Activated CD8-positive, alpha-beta memory T cell treated with anti-CD3 and anti-CD28 coated beads, Interleukin-2, amount 50 U/mL, for 4 hours (primary cell): ENCODE measurements around the gene ENO4.

Experiments
- DNase-seq: peaks from one replicate; pipeline ENCODE4 v3.0.0-alpha.2; 2020

ENO4 gene, protein sequence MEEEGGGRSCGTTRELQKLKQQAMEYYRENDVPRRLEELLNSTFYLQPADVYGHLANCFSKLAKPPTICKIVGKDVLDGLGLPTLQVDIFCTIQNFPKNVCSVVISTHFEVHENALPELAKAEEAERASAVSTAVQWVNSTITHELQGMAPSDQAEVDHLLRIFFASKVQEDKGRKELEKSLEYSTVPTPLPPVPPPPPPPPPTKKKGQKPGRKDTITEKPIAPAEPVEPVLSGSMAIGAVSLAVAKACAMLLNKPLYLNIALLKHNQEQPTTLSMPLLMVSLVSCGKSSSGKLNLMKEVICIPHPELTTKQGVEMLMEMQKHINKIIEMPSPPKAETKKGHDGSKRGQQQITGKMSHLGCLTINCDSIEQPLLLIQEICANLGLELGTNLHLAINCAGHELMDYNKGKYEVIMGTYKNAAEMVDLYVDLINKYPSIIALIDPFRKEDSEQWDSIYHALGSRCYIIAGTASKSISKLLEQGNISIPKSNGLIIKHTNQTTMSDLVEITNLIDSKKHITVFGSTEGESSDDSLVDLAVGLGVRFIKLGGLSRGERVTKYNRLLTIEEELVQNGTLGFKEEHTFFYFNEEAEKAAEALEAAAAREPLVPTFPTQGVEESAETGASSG

DNA sequence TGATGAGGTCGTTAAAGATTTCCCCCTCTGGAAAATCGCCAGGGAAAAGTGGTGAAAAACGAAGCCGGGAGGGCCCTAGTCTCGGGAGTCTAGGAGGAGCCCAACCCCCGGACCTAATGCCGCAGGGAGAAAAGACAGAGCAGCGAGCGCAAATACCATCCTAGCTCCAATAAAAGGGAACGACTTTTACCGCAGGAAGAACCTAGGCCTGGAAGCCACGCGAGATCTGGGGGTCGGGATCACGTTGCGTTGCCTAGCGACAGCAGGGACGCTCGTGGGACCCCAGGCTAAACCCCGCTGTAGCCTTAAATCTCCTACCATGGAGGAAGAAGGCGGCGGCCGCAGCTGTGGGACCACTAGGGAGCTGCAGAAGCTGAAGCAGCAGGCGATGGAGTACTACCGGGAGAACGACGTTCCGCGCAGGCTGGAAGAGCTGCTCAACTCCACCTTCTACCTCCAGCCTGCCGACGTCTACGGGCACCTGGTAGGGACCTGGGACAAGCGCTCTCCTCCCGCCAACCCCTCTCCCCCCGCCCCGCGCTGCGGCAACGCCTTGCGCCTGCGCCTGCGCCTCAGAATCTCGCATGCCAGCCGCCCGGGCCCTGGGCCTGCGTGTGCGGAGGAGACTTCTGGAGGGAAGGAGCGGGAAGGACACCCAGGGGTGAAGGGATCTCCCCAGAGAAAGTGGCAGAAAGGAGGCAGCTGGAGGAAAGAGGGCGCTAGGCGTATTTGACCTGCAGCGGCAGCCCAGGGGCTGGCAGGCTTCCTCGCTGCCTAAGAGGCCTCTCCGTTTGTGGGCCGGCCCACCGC lies at the start of gene ENO4:
TSS of gene ENO4 (plus strand) at position 252 of the 810 bp plus-strand sequence. CDS start at position 320, 68 bp downstream.
- no peak for DNase-seq

DNA sequence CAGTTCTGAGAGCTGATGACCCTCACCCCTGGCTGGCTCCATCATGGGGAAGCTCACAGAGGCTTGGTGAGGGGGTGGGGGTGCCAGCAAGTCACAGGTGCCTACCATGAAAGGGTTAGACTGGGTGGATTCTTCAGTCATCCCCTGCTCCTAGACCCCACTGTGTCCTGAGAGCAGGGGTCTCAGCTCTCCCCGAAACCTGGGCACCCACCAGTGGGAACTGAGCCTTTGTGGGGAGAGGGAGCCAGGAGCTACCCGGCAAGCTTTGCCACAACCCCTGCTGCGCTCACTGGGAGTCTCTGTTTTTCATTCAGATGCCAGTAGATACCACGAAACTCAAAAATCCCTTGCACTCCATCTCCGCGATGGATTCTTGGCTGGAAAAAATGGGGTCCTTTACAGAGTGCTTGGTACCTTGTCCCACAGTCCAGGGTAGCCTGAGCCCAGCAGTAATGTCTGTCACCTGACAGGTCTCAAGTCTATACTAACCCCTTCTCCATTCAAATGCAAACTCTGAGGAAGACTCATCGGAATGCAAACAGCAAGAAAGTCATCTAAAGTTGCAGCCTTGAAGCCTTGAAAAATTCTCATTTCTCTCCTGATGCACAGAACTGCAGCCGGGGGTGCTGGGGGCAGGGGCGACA lies 48.9 kb upstream of the ENO4 start:
- no peak for DNase-seq

DNA sequence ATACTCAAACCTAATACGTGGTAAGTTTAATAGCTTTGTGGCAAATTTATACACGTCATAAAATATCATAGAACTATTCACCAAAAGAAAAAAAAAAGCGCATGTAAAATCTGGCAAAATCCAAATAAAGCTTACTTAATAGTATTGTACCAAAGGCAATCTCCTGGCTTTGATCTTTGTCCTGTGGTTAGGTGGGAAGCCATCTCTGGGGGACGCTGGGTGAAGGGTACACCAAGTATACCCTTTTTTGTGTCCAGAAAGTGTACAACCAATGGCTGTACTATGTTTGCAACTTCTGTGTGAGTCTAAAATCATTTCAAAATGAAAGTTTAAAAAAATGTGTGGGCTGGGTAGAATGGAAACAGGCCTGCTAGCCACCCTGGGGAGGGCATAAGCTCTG lies 47.6 kb upstream of the ENO4 start:
- DNase-seq = no peak

DNA sequence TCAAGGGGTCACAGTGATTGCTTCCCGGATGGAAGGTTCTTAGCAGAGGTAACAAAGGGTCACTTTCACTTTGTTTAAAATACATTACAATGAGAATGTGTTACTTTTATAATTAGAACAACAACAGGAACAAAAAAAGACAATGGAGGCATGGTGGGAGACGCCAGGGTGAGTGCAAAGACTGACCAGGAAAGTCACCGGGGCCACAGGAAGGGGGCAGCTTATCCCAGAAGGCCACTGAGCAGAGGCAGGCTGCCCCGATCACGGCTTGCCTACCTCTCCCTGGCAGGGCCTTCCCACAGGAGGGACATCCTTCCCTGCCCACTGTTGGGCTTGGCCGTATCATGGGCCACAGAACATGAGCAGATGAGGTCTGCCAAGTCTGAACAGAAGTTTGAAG lies 46.8 kb upstream of the ENO4 start:
- no peak for DNase-seq

DNA sequence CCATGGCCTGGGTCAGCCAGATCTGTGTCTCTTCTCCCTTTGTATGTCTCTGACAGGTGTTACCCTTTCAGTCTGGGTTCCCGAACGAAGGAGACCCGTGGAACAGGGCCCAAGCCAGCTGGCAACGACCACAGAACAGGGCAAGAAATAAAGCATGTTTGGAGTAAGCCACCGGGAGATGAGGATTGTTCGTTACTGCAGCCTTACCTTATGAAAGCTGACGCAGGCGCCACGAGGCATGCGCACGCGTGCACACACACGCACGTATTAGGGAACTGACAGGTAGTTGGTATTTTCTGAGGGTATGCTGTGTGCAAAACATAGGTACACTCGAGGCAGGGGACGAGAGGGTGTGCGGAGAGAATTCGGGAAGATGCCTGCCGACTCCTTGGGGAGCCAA lies 46.4 kb upstream of the ENO4 start:
- no peak for DNase-seq

DNA sequence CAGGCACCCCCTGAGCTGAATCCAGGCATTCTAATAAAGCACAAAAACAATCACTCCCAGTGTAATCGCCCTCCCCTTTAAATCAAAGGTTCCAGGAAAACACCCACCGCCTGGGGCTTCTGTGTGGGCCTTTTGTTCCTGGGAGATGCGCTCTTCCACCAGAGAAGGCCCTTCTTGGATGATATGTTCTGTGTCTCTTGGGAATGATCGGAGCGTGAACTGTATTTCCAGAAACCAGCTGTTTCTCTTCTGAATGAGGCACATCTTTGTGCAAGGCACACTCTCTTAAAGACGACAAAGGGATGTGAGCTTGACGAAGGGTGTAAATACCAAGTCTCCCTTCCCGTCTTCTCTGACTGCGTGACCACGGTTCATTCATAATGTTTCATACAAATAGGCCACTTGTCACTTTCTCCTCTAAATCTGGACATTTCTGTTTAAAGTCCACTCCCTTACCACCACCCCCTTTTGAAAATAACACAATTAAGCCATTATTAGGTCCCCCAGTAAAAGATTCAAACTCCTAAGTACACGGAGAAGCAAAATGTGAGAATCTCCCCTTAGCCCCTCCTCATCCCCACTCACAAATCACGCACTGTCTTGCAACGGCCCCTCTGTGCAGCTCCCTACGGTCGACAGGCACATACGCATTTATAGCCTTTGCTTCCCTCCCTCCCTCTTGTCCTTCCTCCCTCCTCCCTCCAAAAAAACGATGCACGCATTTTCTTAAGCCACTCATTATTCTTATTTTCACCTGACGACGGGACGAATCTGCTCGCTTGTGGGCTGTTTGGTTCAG lies 45.6 kb upstream of the ENO4 start:
- no peak for DNase-seq

DNA sequence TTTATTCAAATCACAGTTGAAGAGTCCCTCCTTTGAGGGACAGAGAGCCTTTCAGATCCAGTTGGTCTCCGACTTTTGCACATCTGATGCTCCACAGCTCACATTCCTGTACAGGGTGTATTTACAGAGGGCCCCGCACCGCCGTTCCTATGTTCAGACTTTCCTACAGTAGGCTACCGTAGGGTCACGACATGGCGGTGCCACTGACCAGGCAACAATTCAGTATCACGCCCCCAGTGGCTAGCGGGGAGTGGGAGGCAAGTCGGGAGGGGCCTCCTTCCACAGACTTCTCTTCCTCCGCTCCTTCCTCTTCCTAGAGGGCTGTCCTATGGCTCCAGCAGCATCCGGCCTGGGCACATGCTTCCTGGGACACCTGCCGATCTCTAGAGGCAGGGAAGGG lies 40.6 kb upstream of the ENO4 start:
- no peak for DNase-seq

DNA sequence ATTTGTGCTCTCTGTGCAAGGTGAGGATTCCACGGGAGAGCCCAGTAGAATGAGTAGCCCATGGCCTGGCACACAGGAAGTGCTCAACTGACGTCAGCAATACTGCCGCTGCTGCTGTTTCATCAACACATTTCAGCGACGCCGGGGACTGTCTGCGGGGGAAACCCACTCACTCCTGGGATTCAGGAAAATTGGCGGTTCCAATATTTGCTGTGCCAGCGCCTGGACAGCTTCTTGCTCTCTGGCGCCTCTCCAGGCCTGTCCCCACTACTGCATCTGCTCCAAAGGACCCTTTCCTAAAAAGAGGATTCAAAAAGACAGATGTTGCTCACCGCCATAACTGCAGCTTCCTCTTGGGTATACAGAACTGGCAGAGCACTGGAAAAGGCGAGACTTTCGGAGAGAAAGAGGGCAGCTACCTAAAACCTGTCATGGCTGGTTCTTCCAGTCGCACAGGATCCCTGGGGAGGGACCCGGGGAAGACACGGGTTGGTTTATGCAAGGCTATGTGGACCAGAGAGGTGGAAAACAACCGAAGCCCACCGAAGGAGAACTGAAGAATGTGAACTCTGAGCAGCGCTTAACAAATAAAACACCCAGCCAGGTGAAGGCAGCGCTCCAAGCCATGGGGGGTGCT lies 39.7 kb upstream of the ENO4 start:
- no peak for DNase-seq

DNA sequence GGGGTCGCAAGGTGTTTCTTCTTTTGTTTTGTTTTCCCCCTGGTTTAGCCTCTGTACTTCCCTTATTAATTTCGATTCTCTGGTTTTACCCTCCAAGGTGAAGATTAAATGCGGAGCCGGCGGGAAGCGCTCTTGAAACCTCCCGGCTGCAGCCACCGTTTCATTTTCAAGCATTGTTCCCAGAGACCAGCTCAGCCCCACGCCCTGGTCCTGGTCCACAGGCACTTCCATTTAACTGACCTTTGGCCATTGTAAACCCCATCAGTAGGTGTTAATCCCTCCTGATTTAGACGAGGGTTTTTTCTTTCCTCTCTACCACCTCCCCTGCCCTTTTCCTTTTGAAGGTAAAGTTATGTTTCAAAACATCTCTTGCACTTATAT lies 39.2 kb upstream of the ENO4 start:
- DNase-seq = no peak

DNA sequence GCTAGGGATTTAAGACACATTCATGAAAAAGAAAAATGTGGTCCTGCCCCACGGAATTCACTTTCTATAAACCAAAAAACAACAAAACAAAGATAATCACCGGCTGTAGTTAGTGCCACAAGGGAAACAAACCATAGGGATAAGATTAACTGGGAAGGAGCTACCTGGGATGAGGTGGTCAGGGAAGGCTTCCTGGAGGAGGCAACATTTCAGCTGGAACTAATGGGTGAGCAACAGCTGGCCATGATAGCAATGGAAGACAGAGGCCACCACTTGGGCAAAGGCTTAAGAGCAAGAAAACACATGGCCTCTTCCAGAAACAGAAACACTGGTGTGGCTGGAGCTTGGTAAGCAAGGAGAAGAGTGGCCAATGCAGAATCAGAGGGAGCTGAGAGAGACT lies 38.4 kb upstream of the ENO4 start:
- no peak for DNase-seq

DNA sequence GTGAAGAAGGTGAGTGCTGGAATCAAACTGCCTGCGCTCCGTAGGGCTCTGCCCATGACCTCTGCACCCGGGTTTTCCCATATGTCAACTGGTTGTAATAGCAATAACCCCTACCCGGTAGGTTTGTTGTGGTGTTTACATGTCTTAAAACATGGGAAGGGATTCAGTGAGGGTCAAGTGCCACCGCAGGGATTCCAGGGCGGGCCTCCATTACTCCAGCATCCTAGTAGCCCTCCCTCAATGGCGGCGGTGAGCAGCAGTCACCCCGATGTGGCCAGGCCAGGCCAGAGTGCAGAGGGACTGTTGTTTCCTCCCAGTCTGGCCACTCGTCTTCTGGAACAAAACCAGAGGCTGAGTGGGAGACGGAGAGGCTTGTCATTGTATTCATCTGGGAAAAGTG lies 37.6 kb upstream of the ENO4 start:
- DNase-seq = no peak

DNA sequence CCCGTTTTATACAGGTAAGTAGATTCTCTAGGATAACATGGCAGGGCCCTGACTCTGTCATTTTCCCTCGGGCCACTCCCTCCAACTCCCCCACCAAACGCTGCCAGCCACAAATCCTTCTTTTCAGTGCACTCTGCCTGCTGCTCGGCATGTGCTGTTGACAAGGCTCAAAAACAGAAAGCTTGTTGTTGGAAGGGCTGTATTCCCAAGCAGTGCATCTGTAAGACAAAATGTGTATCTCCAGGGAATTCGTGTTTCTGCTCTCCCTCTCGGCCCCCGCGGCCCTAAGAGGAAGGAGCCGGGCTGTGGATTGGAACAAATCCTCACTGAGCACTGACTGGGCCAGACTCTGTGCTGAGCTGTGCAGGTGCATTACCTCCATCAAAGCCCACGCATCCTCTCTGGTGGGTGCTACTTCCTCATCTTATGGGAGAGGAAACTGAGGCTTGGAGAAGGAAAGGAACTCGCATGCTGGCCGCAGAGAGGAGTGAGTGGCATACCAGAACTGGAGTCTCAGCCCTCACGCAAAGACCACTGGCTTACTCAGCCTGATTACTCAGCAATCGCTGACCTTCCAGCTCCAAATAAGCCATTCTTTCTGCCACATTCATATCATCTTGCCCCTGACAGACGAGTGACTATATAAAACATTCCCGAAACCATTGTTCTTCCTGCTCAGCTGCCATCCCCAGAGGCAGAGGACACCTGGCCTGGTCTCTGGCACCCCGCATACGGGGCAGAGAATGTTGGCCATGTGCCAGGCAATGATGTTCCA lies 33.5 kb upstream of the ENO4 start:
- no peak for DNase-seq

DNA sequence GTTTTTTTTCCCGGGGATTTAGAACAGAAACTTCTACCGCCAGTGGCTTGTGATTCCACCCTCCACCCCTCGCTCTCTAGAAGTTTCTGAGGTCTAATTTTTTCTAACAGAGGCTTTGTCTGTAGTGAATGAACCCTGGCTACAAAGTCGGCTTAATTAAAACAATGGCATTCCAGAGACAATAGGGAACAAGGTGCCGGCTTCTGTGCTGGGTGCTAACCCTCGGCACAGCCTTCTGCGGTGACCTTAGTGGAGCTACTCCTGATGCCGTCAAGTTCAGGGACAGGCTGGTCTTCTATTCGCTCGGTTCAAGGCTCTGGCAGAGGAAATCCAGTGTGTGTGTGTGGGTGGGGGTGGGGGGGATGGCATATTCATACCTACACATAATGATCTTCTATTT lies 32.1 kb upstream of the ENO4 start:
- DNase-seq = no peak

DNA sequence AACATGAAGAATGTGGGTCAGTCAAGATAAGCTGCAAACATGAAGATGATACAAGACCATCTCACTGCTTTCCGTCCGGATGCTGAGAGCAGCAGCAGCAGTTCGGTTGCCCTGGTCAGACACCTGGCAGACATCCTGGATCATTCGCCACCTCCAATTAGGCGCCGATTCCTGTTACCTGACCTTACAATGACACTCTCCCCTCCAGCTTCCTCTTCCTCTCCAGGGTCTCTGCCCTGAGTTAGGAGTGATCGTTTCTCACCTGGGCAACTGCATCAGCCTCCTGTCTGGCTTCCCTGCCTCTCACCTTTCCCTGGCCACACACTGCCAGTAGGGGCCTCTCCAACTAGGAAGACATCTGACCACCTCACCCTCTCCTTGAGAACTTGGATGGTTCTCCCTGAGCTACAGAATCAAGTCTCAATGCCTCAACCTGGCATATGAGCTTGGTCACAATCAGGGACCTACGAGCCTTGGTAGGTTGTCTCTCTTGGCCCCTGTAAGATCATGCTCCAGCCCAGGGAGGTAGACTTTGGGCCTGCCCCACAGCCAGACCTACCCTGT lies 31.4 kb upstream of the ENO4 start:
- no peak for DNase-seq

DNA sequence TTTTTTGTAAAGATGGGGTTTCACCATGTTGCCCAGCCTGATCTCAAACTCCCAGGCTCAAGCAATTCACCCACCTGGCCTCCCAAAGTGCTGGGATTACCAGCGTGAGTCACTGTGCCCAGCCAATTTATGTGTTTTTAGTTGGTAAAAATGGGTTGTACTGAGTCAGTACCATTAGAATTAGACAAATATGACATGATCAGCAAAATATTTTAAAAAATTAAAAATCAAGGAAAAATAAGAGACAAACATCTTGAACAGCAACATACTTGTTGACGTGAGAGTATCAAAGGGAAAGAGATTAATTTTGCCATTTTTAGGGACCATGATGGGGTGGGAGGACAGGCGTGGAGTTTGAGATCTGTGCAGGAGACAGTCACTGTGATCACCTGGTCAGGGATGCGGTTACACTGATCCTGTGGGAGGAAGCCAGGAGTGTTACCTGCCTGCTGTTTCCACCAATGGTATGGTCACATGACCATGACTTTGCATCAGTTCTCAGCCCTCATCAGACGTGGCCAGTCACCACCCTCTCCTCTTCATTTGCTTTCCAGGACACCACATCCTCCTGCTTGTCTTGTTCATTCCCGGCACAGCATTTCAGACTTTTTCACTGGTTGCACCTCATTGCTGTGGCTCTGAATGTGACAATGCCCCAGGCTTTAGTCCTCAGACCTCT lies 29.2 kb upstream of the ENO4 start:
- DNase-seq = no peak

DNA sequence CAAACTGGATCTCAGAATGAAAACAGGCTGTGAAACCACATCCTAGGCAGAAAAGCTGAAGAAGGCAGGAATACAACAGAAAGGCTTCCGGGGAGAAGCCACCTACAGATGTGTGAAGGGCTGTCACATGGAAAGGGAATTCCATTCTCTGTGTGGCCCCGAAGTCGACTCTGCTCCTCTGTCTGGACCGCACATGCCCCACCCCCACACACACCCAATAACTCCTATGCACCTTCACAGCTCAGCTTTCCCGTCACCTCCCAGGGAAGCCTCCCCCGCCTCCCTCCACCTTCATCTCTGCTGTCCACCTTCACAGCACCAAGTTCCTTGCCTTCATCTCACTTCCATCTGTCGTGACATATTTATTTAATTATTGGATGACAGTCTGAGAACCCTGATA lies 23.4 kb upstream of the ENO4 start:
- no peak for DNase-seq

DNA sequence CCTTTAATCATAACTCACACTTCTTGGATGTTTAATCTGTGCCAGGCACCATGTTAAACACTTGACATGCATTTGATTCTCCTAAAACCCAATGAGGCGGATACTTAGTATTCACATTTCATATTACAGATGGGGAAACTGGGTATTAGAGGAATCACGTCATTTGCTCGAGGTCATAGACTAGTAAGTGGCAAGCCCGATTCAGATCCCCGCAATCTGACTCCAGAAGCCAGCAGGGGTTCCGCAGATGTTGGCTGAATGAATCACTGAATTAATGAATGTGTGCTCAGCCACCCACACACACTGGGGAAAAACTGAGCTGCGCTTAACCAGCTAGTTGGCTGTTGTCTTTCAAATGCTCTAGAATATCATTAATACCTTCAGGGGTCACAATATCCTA lies 22.5 kb upstream of the ENO4 start:
- no peak for DNase-seq

DNA sequence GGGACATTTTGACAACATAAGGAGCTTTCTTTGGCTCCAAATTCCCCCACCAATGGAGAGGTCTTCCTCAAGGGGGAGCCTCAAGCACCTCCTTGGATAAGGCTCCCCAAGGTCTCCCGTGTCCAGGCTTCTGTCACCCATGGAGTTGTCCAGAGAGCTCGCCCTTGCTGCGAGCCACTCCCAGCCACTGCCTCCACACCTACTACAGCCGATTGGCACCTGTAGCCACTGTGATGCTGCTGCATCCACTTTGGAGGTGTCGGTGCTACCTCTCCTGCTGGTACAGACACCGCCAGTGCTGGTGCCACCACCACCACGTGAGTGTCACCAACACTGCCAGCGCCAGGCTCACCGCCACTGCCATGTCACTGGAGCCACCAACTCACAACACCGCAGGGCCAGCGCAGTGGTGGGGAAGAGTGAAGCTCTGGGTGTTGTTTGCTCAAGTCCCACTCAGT lies 22.1 kb upstream of the ENO4 start:
- no peak for DNase-seq

DNA sequence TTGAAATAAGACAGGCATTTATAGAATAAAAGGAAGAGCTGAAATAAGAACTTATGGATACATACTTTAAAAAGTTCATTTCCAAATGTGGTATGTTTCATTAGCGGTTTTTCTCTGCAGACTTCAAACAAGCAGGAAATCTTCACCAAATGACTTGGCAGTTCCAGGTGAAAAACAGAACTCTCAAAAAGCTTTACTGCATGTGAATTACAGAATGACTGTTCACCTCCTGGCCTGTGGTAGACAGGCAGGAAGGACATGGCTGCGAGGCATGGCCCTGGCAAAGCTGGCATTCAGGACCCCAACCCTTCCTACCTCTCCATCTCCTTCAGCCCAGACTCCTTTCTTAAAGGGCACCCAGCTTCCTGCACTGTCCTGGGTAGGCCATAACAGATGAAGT lies 21.2 kb upstream of the ENO4 start:
- DNase-seq = no peak

DNA sequence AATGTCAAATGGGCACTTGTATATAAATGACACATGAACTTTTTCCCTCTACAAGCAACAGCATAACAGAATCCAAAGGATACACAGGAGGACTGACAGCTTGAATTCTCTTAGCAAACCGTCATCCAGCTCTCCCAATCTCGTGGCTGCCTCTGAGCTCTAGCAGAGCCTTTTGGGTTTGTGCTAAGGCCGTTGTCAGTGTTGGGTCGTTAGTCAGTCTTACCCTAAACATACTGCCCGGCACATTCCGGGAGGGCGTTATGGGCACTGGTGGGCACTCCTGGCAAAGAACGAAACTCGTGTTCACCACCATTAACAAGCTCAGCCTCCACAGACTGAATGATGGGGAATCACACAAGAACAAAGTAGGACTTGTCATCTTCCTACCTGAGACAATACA lies 19.6 kb upstream of the ENO4 start:
- no peak for DNase-seq
